Measurements from ENCODE around the gene TREM1.

Gene TREM1

GRCh38 chr6:41294214-41294872 lies 7.9 kb upstream of the TREM1 start:
- no peak for DNase-seq

- DNase-seq, result no peak
Observed at GRCh38 chr6:41291717-41292116, 5.2 kb upstream of the TREM1 start.

GRCh38 chr6:41289815-41290214 lies 3.3 kb upstream of the TREM1 start:
- DNase-seq, result no peak

- no peak for DNase-seq
Observed at GRCh38 chr6:41288754-41289129, 2.3 kb upstream of the TREM1 start.

GRCh38 chr6:41288030-41288753 lies 1.7 kb upstream of the TREM1 start:
- no peak for DNase-seq

- no peak for DNase-seq
Observed at GRCh38 chr6:41284726-41285125, 1.8 kb downstream of the TREM1 start.

GRCh38 chr6:41283600-41283999 lies 2.9 kb downstream of the TREM1 start:
- DNase-seq, result no peak

GRCh38 chr6:41280381-41281057 lies 6.0 kb downstream of the TREM1 start:
- DNase-seq, result no peak

- DNase-seq, result peak; percentile 67
Observed at GRCh38 chr6:41278699-41279405, 7.6 kb downstream of the TREM1 start.

- DNase-seq, result no peak
Observed at GRCh38 chr6:41277605-41278004, 8.9 kb downstream of the TREM1 start.

GRCh38 chr6:41275489-41275888 lies 11.0 kb downstream of the TREM1 start:
- no peak for DNase-seq

- DNase-seq, result no peak
Observed at GRCh38 chr6:41274256-41274655, 12.2 kb downstream of the TREM1 start.

GRCh38 chr6:41273714-41274113 lies 12.8 kb downstream of the TREM1 start:
- no peak for DNase-seq

GRCh38 chr6:41272591-41273240 lies 13.8 kb downstream of the TREM1 start:
- no peak for DNase-seq

GRCh38 chr6:41271901-41272395 lies 14.5 kb downstream of the TREM1 start:
- DNase-seq, result no peak

GRCh38 chr6:41269716-41270115 lies 16.8 kb downstream of the TREM1 start:
- no peak for DNase-seq

- DNase-seq, result no peak
Observed at GRCh38 chr6:41269166-41269565, 17.3 kb downstream of the TREM1 start.

GRCh38 chr6:41268478-41268877 lies 18.0 kb downstream of the TREM1 start:
- DNase-seq, result no peak

- no peak for DNase-seq
Observed at GRCh38 chr6:41266541-41266940, 19.9 kb downstream of the TREM1 start.

- no peak for DNase-seq
Observed at GRCh38 chr6:41263267-41263666, 23.2 kb downstream of the TREM1 start.

- DNase-seq, result no peak
Observed at GRCh38 chr6:41262401-41262800, 24.1 kb downstream of the TREM1 start.

- DNase-seq, result no peak
Observed at GRCh38 chr6:41258196-41258493, 28.3 kb downstream of the TREM1 start.
